GM19099 (cell line): Measurements from ENCODE around the gene CHCHD1.

Experiments used
- POLR2A ChIP-seq: IDR thresholded peaks from 3 replicates; pipeline ENCODE4 v1.6.1; 2011; ENCODE audit warnings: low read depth; ENCODE audit not compliant: insufficient read length; ENCODE audit errors: extremely low read depth

CHCHD1 gene

DNA sequence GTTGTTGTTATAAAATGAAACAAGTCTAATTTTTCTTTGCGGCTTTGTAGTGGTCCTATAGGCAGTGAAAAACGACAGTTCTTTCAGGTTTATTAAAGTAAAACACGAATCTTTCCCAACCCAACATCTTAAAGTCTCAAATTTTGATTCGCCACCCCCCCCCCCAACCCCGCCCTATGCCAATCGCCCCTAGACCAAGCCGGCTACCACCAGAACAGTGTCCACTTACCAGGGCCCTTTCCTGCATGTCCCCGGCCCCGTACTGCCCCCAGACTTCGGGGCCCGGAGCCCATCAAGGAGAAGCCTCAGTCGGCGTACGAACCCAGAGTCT, 335 bp upstream of the CHCHD1 start:
- TF ChIP-seq POLR2A: no peak

DNA sequence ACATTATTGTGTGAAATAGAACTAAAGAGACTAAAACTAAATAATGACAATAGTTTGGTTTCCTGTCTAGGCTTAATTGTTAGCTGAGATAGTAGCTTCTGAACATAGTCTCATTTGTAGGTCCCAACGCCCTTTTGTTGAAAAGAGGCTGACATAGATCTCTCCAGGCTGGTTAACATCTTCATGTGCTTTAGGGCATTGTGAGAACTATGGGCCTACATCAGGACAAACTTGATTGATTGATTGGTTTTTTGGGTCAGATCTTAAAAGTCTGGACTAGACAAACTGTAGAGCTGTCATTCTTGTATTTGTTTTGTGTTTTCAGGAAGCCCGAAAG, 869 bp downstream of the CHCHD1 start:
- TF ChIP-seq POLR2A: no peak

DNA sequence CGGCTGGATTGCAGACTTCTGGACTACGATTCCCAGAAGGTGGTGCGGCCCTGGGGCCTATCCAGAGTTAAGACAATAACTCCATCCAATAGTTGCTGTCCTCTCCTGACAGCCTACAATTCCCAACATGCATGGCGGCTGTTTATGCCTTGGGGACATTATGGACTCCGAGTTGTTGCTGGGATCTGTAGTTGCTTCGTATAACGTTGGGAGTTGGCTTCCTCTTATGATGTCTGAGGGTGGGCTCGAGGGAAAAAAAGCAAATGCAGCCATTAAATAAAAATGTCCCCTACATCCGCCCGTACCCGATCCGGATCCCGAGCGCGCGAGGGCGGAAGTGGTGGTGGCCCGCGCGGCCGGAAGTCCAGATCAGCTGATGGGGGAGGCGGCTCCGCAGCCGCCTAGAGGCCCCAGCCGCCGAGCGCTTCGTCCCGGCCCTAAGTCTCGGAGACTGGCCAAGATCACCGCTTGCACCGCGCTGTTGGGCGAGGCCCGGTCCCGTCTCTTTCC, 3.4 kb downstream of the CHCHD1 start, which contains the start of gene ZSWIM8:
TSS of gene ZSWIM8 (plus strand) at position 396 of the 510 bp plus-strand sequence. CDS start 273 bp downstream, outside the sequence.
- peak; percentile 63 for TF ChIP-seq POLR2A

DNA sequence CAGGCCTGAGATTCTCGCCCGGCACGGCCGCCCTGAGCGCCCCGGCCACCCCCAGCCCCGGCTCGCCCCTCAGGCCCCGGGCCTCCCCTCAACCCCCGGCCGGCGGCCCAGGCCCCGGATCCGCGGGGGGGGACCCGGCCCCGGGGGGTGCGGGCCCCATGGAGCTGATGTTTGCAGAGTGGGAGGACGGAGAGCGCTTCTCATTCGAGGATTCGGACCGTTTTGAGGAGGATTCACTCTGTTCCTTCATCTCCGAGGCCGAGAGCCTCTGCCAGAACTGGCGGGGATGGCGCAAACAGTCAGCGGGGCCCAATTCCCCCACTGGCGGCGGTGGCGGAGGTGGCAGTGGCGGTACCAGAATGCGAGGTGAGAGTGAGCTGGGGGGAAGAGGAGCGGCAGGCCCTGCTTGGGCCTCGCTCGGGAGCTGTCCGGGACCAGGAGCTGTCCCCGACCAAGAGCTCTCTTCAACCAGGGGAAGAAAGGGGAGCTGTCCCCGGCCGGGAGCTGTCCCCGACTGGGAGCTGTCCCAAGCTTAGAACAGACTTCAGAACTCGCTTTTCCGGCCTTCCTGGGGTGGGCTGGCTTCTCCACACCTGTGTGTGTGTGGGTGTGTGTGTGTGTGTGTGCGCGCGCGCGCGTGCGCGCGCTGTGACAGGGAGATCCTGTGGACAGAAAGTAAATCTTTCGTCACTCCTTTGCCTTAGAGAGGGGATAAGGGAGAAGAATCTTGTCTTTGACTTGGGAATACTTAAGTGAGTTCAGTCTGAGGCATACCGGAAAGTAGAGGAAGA, 4.1 kb downstream of the CHCHD1 start:
- no peak for TF ChIP-seq POLR2A

DNA sequence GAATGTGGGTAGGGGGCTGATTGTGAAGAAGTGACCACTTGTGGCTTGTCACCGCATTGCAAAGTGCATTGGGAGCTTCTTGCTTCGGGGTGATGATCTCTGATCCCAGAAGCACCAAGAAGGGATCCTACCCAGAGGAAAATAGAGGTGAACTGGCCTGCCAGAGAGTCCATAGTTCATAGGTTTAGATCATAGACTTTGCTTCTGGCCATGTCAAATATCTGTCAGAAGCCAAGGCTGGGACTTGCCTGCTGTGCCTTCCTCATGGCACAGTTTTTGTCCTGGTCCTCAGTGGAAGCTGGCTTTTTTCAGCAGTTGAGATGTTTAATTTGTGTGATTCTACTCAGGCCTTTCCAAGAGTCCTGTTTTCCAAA, 4.7 kb downstream of the CHCHD1 start:
- TF ChIP-seq POLR2A: no peak

DNA sequence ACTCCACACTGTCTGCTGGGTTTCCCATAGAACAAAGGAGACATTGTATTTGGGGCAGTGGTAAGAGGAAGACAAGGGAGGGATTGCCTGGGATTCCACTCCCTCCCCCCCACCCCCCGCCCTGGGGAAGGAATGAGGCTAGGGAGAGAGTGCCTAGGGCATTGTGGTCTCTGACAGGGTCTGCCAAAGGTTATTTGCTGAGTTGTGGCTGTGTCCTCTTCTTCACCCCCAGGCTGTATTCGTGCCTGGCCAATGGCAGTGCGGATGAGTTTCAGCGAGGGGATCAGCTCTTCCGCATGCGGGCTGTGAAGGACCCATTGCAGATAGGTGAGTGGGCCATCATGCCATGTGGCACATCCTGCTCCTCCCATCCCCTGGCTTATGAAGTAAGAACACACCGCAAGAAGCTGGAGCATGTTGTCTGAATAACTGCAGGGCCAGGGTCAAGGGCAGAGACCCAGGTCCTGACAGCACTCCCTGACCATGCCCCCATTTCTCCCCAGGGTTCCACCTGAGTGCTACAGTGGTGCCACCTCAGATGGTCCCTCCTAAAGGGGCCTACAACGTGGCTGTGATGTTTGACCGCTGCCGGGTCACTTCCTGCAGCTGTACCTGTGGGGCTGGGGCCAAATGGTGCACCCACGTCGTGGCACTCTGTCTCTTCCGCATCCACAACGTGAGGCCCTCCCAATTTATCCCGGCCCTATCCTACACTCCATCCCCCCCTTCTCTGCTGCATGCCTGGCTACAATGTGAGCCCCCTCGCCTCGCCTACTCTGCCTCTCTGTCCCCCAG, 7.2 kb downstream of the CHCHD1 start:
- no peak for TF ChIP-seq POLR2A

DNA sequence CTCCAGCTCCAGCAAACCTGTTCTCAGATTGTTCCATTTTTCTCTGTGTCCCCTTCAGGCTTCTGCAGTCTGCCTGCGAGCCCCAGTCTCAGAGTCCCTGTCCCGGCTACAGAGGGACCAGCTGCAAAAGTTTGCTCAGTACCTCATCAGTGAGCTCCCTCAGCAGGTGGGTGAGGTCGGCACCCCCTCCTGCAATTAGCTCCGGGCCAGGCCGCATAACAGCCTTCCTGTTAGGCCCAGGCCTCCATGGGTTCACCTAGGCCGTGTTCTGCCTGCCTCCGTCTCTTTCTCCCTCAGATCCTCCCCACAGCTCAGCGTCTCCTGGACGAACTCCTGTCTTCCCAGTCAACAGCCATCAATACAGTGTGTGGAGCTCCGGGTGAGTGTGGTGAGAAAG, 7.8 kb downstream of the CHCHD1 start:
- no peak for TF ChIP-seq POLR2A

DNA sequence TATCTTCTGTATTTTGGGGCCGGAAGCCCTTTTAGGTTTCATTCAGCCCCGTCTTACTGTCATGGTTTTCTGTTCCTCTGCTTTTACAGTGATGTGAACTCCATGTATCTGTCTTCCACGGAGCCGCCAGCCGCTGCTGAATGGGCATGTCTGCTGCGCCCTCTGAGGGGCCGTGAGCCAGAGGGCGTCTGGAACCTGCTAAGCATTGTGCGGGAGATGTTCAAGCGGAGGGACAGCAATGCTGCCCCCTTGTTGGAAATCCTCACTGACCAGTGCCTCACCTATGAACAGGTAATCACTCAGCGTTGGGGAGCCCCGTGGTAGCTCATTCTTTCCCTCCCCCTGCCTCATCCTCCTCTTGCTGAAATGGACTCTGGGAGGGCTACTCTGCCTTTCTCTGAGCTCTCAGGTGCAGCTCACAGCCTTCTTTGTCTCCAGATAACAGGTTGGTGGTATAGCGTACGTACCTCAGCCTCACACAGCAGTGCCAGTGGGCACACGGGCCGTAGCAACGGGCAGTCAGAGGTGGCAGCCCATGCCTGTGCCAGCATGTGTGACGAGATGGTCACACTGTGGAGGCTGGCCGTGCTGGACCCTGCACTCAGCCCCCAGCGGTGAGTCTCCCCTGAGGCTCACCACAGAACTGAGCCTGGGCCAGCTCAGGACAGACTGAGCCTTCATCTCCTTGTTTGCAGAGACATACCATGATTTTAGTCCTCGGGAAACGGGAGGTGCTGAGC, 9.2 kb downstream of the CHCHD1 start:
- TF ChIP-seq POLR2A: no peak

DNA sequence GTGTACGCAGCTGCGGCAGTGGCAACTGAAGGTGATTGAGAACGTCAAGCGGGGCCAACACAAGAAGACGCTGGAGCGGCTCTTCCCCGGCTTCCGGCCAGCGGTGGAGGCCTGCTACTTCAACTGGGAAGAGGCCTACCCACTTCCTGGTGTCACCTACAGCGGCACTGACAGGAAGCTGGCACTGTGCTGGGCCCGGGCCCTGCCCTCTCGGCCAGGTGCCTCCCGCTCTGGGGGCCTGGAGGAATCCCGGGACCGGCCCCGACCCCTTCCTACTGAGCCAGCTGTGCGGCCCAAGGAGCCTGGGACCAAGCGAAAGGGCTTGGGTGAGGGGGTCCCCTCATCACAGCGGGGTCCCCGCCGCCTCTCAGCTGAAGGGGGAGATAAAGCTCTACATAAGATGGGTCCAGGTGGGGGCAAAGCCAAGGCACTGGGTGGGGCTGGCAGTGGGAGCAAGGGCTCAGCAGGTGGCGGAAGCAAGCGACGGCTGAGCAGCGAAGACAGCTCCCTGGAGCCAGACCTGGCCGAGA, 10.1 kb downstream of the CHCHD1 start:
- TF ChIP-seq POLR2A: no peak

DNA sequence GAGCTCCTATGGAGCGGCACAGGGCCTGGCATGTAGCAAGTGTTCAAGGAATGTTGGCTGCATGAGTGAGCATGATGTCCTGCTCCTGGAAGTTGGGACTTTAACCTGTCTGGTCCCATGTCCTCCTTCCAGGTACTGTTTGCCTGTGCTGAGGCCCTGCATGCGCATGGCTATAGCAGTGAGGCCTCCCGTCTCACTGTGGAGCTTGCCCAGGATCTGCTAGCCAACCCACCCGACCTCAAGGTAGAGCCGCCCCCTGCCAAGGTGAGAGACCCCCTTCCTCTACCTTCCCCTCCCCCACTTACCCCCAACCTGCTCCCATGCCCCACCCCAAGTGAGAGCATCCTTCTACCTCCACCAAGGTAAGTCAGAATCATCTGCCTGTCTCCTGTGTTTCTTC, 11.6 kb downstream of the CHCHD1 start:
- no peak for TF ChIP-seq POLR2A

DNA sequence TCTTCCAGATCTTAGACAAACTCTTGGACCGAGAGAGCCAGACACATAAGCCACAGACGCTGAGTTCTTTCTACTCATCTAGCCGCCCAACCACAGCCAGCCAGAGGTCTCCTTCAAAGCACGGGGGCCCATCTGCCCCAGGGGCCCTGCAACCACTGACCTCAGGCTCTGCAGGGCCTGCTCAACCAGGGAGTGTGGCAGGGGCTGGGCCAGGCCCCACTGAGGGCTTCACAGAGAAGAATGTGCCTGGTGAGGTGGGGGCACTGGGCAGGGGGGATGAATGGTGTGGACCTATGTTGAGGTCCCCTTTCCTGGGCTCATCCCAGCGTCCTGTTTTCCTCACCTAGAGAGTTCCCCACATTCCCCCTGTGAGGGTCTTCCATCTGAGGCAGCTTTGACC, 14.9 kb downstream of the CHCHD1 start:
- TF ChIP-seq POLR2A: no peak

DNA sequence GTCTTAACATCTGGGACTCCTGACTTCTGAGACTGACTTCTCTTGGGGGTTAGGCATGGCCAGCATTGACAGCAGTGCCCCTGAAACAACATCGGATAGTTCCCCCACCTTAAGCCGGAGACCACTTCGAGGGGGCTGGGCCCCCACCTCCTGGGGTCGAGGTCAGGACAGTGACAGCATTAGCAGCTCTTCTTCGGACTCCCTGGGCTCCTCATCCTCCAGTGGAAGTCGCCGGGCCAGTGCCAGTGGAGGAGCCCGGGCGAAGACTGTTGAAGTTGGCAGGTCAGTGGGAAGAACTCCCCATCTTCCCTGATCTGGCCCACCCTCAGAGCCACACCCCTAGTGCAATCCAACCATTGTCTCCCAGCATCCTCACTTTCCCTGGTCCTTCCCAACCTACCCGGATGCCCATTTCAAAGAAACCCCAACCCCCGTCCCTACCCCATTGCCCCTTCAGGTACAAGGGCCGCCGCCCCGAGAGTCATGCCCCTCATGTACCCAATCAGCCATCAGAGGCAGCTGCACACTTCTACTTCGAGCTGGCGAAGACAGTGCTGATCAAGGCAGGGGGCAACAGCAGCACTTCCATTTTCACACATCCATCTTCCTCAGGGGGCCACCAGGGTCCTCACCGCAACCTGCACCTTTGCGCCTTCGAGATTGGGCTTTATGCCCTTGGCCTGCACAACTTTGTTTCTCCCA, 15.6 kb downstream of the CHCHD1 start:
- TF ChIP-seq POLR2A: no peak

DNA sequence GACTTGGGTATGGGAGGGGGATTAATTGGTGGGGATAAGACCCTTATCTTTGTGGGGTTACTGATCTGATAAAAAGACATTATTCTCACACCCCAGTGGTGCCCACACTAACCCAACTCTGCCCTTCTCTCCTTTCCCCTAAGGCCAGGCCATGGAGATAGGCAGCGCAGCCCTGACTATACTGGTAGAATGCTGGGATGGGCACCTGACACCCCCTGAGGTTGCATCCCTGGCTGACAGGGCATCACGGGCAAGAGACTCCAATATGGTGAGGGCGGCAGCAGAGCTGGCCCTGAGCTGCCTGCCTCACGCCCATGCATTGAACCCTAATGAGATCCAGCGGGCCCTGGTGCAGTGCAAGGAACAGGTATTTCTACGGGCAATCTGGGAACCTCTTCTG, 16.2 kb downstream of the CHCHD1 start:
- TF ChIP-seq POLR2A: no peak

DNA sequence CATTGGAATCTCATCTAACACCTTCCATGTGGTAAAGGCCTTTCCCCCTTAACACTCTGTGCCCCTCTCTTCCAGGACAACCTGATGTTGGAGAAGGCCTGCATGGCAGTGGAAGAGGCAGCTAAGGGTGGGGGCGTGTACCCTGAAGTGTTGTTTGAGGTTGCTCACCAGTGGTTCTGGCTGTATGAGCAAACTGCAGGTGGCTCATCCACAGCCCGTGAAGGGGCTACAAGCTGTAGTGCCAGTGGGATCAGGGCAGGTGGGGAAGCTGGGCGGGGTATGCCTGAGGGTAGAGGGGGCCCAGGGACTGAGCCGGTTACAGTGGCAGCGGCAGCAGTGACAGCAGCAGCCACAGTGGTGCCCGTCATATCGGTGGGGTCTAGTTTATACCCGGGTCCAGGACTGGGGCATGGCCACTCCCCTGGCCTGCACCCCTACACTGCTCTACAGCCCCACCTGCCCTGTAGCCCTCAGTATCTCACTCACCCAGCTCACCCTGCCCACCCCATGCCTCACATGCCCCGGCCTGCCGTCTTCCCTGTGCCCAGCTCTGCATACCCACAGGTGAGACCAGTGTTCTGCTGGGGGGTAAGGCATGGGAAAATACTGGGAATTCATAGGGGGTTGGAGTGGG, 17.2 kb downstream of the CHCHD1 start:
- no peak for TF ChIP-seq POLR2A

DNA sequence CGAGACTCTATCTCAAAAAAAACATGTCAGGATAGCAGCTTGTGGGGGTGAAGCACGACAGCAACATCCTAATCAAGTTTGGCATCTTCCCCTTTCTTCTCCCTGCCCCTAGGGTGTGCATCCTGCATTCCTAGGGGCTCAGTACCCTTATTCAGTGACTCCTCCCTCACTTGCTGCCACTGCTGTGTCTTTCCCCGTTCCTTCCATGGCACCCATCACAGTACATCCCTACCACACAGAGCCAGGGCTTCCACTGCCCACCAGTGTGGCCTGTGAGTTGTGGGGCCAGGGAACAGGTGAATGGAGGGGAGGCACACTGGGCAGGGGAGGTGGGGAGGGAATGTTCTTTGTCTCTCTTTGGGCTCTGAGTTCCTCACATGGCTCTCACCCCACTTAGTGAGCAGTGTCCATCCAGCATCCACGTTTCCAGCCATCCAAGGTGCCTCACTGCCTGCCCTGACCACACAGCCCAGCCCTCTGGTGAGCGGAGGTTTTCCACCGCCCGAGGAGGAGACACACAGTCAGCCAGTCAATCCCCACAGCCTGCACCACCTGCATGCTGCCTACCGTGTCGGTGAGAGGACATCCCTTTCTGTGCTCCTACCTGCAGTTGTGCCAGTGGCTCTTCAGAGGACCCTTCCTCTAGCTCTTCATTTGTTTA, 18.2 kb downstream of the CHCHD1 start:
- TF ChIP-seq POLR2A: no peak
